ENCODE data around the gene ARHGAP22. TPM values are rescaled to one million over a fixed set of nuclear protein-coding genes. Genes with fewer than 3 reads are reported as not detected.

The ARHGAP22 gene
- total RNA-seq, 1 donor, result 45.6 TPM

GRCh38 chr10:48556713-48557112 is 48.2 kb downstream of the ARHGAP22 start:
- Histone ChIP-seq H3K9me3 (ENCODE audit: low read depth, low read length) (no peaks in the 10 kb centered on the region), H3K4me3 (ENCODE audit: insufficient read depth, low read length) (no peak overlapping the region), H3K4me1 (ENCODE audit: insufficient read depth, low read length) (peaks cover 5% of the 10 kb centered on the region), H3K79me2 (ENCODE audit: insufficient read depth, low read length) (peaks cover 95% of the 10 kb centered on the region), H3K27me3 (ENCODE audit: insufficient read depth, low read length) (no peaks in the 10 kb centered on the region), H3K36me3 (ENCODE audit: insufficient read depth, low read length) (peaks cover 42% of the 10 kb centered on the region), H4K20me1 (ENCODE audit: insufficient read depth, low read length) (peaks cover 10% of the 10 kb centered on the region), H2AFZ (ENCODE audit: low read length) (no peak overlapping the region), H3K4me2 (ENCODE audit: insufficient read depth, low read length) (no peak overlapping the region), H3K27ac (ENCODE audit: low read depth, low read length) (no peak overlapping the region)
- TF ChIP-seq, protein P1, sequence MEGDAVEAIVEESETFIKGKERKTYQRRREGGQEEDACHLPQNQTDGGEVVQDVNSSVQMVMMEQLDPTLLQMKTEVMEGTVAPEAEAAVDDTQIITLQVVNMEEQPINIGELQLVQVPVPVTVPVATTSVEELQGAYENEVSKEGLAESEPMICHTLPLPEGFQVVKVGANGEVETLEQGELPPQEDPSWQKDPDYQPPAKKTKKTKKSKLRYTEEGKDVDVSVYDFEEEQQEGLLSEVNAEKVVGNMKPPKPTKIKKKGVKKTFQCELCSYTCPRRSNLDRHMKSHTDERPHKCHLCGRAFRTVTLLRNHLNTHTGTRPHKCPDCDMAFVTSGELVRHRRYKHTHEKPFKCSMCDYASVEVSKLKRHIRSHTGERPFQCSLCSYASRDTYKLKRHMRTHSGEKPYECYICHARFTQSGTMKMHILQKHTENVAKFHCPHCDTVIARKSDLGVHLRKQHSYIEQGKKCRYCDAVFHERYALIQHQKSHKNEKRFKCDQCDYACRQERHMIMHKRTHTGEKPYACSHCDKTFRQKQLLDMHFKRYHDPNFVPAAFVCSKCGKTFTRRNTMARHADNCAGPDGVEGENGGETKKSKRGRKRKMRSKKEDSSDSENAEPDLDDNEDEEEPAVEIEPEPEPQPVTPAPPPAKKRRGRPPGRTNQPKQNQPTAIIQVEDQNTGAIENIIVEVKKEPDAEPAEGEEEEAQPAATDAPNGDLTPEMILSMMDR (IDR thresholded peaks at IDR 0.05; ENCODE audit: extremely low read depth, low read depth, low read length), result no peak
- no peak for DNase-seq (ENCODE audit: insufficient read length, low spot score, missing footprints)

DNA sequence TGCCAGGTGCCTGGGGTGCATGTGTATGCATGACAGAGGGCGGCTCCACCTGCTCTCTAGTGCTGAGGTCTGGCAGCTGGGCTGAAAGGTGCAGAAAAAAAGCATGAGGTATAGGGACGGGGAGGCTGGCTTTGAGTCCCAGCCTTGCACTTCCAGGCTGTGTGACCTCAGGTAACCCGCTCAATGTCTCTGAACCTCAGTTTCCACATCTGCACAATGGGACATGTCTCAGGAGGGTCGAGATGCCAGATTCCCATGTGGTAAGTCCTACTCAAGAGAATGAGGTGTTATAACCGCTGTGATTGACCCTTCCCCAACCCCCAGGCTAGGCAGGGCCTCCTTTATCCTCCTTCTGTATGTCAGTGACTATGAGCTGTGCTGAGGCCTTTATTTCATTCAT is 48.8 kb downstream of the ARHGAP22 start:
- peaks cover 8% of the 10 kb centered on the region for H4K20me1 ChIP-seq (ENCODE audit: insufficient read depth, low read length)
- no peak overlapping the region for H3K27ac ChIP-seq (ENCODE audit: low read depth, low read length)
- H2AFZ ChIP-seq (ENCODE audit: low read length), result no peak overlapping the region
- no peaks in the 10 kb centered on the region for H3K9me3 ChIP-seq (ENCODE audit: low read depth, low read length)
- peaks cover 49% of the 10 kb centered on the region for H3K36me3 ChIP-seq (ENCODE audit: insufficient read depth, low read length)
- DNase-seq (ENCODE audit: insufficient read length, low spot score, missing footprints), result no peak
- peaks cover 95% of the 10 kb centered on the region for H3K79me2 ChIP-seq (ENCODE audit: insufficient read depth, low read length)
- H3K27me3 ChIP-seq (ENCODE audit: insufficient read depth, low read length), result no peaks in the 10 kb centered on the region
- H3K4me2 ChIP-seq (ENCODE audit: insufficient read depth, low read length), result no peak overlapping the region
- peaks cover 5% of the 10 kb centered on the region for H3K4me1 ChIP-seq (ENCODE audit: insufficient read depth, low read length)
- H3K4me3 ChIP-seq (ENCODE audit: insufficient read depth, low read length), result no peak overlapping the region
- TF ChIP-seq, protein P1 (IDR thresholded peaks at IDR 0.05; ENCODE audit: extremely low read depth, low read depth, low read length), result no peak

GRCh38 chr10:48555310-48556042 is 49.4 kb downstream of the ARHGAP22 start:
- peaks cover 5% of the 10 kb centered on the region for H3K4me1 ChIP-seq (ENCODE audit: insufficient read depth, low read length)
- H3K4me2 ChIP-seq (ENCODE audit: insufficient read depth, low read length), result no peak overlapping the region
- DNase-seq (ENCODE audit: insufficient read length, low spot score, missing footprints), result no peak
- H3K9me3 ChIP-seq (ENCODE audit: low read depth, low read length), result no peaks in the 10 kb centered on the region
- H3K27me3 ChIP-seq (ENCODE audit: insufficient read depth, low read length), result no peaks in the 10 kb centered on the region
- H4K20me1 ChIP-seq (ENCODE audit: insufficient read depth, low read length), result peaks cover 8% of the 10 kb centered on the region
- H3K36me3 ChIP-seq (ENCODE audit: insufficient read depth, low read length), result peaks cover 55% of the 10 kb centered on the region
- peaks cover 96% of the 10 kb centered on the region for H3K79me2 ChIP-seq (ENCODE audit: insufficient read depth, low read length)
- H3K4me3 ChIP-seq (ENCODE audit: insufficient read depth, low read length), result no peak overlapping the region
- H3K27ac ChIP-seq (ENCODE audit: low read depth, low read length), result peak overlapping the region; percentile 19
- TF ChIP-seq, protein P1 (IDR thresholded peaks at IDR 0.05; ENCODE audit: extremely low read depth, low read depth, low read length), result no peak
- H2AFZ ChIP-seq (ENCODE audit: low read length), result no peak overlapping the region

- DNase-seq (ENCODE audit: insufficient read length, low spot score, missing footprints), result no peak
- TF ChIP-seq, protein P1 (IDR thresholded peaks at IDR 0.05; ENCODE audit: extremely low read depth, low read depth, low read length), result no peak
- peaks cover 96% of the 10 kb centered on the region for H3K79me2 ChIP-seq (ENCODE audit: insufficient read depth, low read length)
Measured at GRCh38 chr10:48554656-48555055, 50.2 kb downstream of the ARHGAP22 start.

More at GRCh38 chr10:48554656-48555055, 50.2 kb downstream of the ARHGAP22 start:
- Histone ChIP-seq H3K4me3 (ENCODE audit: insufficient read depth, low read length) (no peak overlapping the region), H4K20me1 (ENCODE audit: insufficient read depth, low read length) (peaks cover 8% of the 10 kb centered on the region), H3K27me3 (ENCODE audit: insufficient read depth, low read length) (no peaks in the 10 kb centered on the region), H3K9me3 (ENCODE audit: low read depth, low read length) (no peaks in the 10 kb centered on the region), H3K4me2 (ENCODE audit: insufficient read depth, low read length) (no peak overlapping the region), H3K36me3 (ENCODE audit: insufficient read depth, low read length) (peaks cover 63% of the 10 kb centered on the region), H3K4me1 (ENCODE audit: insufficient read depth, low read length) (peaks cover 5% of the 10 kb centered on the region), H3K27ac (ENCODE audit: low read depth, low read length) (no peak overlapping the region), H2AFZ (ENCODE audit: low read length) (no peak overlapping the region)
